RPMI8226 (cell line): ENCODE measurements around the gene GZF1.
A peak's percentile ranks its signal among the peaks of the same experiment; 100 is the strongest.
"Not testable (repeated sequence)": the region's sequence is repeated elsewhere in the genome, so short reads cannot be mapped to it uniquely, and the experiment has no call there.

Experiments used
- DNase-seq: peaks from one replicate; pipeline ENCODE4 v3.0.0-alpha.2; 2015

GZF1 gene

GRCh38 chr20:23347791-23348190, 14.2 kb upstream of the GZF1 start:
- no peak for DNase-seq

- not testable (repeated sequence) for DNase-seq
Measured at GRCh38 chr20:23348510-23348909, 13.5 kb upstream of the GZF1 start.

DNA sequence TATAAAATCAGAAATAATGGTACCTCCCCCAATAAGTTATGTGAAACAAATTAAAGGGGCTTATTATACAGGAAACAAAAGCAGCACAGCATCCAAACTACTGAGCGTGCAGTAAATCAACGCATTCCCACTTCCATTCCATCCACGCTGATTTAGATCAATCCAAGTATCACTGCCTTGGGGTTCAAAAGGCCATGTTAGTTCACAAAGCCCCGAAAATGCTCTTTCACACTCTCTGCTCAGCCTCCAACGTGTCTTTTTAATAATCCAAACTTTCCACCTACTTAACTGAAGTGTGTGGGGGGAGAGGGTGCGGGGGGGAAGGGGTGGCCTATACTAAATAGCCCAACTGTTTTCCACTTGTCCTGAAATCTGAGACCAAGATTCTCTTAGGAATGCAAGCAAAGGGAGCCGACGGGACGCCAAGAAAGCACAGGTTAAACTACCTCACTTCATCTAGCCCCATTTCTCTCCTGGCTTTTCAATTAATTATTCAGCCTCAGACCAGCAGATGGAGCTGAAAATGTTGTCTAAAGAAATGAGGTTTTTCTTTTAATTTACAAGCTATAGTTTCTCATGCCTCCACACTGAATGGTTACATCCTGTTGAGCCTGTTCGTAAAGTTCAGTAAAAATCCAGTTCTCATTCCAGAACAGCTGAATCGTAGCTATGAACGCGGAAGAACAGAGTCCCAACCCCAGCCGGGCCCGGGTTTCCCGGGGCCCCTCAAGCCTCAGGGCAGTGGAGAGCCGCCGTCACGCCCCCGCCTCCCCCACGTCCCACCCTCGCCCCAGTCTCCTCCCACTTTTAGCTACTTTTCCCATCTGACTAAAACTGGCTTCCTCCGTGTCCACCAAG, 12.4 kb upstream of the GZF1 start:
- peak; percentile 79 for DNase-seq

DNA sequence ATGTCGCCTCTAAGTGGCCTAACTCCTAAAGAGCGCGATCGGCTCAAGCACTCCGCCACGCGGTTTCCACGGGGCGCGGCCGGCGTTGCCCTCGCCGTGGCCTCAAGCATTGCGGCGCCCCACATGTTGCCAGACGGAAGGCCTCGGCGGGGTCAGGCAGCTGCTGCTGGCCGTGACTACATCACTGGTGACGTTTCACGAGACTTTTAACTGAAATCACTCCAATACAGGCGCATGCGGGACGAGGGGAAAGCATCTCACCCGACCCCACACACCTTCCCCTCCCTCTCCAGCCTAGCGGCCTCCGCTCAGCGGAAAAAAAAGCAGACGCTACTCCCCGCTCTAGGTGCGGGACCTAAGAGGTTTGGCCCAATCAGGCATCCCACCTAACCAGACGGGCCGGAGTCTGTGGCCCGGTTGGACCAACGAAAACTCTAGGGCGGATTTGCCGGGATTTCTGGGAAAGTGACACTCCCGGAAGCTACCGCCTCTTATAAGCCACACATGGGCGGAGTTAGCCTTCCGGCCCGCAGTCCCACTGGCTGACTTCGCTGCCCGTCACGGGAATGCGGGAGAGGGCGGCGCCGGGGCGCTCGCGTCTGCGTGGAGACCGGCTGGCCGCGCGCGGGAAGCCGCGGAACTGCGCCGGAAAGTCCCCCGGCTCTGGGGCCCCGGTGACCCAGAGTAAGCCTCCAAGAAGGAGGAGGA, 11.6 kb upstream of the GZF1 start, which contains the start of gene NXT1:
Gene NXT1, plus strand, starts transcription at position 596 of the 708 bp plus-strand sequence. CDS start 3,251 bp downstream, outside the sequence.
- DNase-seq = peak; percentile 98

GRCh38 chr20:23350904-23351838, 10.8 kb upstream of the GZF1 start:
- DNase-seq = peak; percentile 61

DNA sequence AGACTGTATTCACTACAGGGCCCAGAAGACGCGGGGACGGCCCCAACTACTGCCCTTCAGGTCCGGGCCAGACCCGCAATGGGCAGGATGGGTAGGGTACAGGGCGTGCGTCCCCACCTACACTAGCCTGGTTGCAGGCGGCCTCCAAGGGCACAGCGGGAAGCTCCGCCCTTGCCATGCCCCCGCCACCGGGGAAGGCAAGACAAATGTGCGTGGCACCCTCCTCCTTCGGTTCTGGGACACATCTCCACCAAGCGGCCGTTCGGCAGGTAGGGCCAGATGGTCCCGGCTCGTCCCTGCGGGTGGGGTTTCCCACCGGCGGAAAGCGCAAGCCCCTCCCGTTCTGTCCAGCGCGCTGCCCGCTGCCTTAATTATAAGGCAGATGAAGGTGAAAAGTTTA, 5.8 kb upstream of the GZF1 start:
- no peak for DNase-seq

- DNase-seq = peak; percentile 100
Measured at GRCh38 chr20:23357767-23358562, 4.0 kb upstream of the GZF1 start.

DNA sequence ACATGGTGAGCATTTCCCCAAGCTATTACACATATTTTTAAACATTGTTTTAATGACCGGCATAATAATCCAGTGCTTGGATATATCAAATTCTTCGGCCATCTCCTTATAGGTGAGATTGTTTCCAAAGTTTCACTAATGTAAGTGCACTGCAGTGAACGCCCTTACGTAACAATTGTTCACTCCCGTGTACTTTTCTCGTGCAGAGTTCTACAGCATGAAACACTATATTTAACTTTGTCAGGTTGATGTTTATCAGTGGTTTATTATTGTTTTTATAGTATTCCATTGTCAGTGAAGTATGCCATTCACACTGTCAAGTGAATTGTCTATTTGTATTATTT, 3.4 kb upstream of the GZF1 start:
- no peak for DNase-seq

GRCh38 chr20:23358923-23359593, 2.9 kb upstream of the GZF1 start:
- no peak for DNase-seq

DNA sequence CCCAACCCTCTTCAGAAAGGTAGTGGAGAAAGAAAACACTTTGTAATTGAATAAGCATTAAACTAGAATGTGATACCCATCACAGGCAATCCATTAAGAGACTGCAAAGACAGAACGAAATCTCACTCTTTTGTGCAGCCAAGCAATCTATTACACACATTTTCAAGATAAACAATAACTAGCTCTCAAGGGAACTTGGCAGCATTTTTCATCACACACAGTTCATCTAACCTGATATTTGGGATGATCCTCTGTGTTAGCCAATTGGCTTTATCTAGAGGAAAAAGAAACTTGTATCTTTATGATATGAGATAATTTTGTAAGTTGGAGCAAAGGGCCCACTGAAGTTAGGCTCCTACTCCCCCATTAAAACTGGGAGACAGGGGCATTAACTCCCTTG, 1.5 kb upstream of the GZF1 start:
- no peak for DNase-seq

GRCh38 chr20:23361119-23361475, 885 bp upstream of the GZF1 start:
- peak; percentile 23 for DNase-seq

GRCh38 chr20:23362392-23363256, 642 bp downstream of the GZF1 start:
- peak; percentile 55 for DNase-seq

DNA sequence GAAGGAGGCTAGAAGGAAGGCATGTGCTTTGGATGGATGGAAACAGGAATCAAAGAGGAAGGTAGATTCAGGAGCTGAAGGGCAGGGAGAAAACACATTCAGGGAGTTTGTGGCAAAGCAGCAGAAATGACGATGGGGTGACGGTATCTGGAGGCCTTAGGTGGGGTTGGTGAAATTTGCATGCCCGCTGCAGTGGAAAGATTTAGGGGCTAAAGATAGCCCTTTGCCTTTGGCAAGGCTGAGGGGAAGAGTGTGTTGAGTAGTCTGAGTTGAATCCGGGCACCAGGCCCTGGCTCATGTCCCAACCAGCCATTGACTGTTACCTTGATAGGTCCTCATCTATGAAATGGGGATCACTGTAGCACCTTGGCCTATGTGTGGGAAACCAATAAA, 1.3 kb downstream of the GZF1 start:
- no peak for DNase-seq

- no peak for DNase-seq
Measured at GRCh38 chr20:23365390-23366165, 3.6 kb downstream of the GZF1 start.

DNA sequence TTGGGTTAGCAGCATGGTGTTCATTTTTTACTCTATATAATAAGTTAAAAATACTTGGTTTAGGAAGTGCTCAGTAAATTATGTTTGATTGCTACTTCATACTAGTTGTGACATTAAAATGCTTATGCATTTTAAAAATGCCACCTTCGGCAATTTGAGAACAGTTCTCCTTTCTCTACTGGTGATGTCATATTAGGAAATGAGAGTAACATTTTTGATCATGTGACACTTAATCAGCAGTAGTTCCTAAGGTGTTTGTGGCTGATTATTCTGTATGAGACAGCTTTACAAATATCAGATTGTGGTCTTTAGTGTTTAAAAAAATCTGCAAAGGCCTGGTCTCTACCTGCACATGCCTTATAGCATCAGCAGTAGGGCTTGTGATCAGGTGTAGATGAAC, 4.4 kb downstream of the GZF1 start:
- DNase-seq = peak; percentile 32

DNA sequence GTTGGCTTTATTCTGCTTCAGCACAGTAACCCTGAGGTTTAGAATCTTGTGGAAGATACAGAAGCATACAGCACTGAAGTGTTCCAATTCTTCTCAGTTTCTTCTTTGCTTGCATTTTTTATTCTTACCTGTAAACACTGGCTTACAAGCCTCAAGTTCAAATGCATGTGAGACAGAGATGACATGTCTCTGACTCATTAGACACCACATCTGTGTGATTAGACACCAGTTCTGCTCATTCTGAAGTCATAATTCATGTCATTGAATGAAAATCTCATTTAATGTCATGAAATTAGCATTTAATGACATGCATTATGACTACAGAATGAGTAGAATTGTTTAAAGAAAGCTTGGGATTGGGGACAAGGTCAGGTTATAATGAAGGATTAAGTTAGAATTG, 5.8 kb downstream of the GZF1 start:
- DNase-seq = no peak

DNA sequence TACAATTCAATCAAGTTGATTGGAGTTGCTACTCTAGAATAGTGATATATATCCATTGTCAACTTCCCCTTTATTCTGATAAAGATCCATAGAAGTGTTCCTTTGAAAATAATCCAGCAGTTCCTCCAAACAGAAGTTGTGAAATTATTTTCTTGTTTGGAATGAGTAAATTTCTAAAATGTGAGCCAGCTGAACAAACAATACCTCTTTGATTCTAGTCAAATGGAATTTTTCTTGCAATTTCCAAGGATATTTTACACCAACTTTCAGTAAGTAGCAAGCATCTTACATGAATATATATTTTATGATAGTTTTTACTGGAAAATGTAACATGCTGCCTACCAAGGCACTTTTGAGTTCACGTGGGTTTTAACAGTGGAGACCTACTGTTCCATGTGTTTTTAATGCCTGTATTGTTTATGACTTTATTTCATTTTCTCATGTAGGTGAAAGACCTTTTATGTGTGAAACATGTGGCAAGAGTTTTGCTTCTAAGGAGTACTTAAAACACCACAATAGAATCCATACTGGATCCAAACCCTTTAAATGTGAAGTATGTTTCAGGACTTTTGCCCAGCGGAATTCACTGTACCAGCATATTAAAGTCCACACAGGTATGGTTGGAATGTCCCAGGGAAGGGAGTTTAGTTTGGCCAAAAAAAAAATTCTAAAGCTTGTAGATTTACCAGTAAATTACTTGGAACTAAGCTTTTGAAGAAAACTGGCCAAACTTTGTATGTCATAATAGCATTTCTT, 6.5 kb downstream of the GZF1 start:
- no peak for DNase-seq

DNA sequence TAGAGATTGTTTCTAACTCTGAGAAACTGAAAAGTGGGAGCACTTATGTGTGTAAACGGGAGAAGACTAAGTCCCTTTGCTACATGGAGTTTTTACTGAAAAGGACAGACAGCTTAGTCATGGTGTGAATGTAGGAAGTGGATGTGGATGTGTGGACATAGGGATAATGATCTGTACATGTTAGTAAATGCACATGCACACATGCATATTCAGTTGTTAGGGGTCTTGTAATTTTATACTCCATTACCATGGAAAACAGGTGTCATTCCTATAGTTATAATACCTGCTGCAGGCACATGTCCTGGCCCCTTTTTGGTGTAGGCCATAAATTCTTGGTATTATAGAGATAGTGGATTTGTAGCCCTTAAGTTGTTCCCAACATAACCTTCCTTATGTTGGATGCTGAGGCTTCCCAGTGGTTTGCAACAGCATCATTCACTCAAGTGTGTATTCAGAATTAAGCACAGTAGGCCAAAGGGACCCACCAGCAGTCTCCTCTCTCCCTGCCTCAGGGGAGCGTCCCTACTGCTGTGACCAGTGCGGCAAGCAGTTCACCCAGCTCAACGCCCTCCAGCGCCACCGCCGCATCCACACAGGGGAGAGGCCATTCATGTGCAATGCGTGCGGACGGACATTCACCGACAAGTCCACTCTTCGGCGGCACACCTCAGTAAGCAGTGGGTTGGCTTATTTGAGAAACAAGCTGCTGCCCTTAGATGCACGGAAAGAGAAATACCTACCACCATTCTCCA, 7.3 kb downstream of the GZF1 start:
- no peak for DNase-seq
